GM06990 (cell line): ENCODE results near the gene IRAK4.

Source experiments
- DNase-seq: peaks from one replicate; pipeline ENCODE4 v3.0.0-alpha.2; 2011; ENCODE audit not compliant: insufficient read length; ENCODE audit errors: extremely low read depth
- H3K27me3 ChIP-seq: replicated peaks from 2 replicates; pipeline ENCODE4 v1.6.0; 2011; ENCODE audit warnings: low read length; ENCODE audit not compliant: control insufficient read depth, insufficient read depth
- H3K36me3 ChIP-seq: 2 replicates; pipeline ENCODE4 v1.5.1; 2011; ENCODE audit warnings: low read length; ENCODE audit not compliant: control insufficient read depth, insufficient read depth
- H3K4me3 ChIP-seq: replicated peaks from 2 replicates; pipeline ENCODE4 v1.5.1; 2011; ENCODE audit warnings: low read depth, mild to moderate bottlenecking, control low read depth, low read length
- TF ChIP-seq, protein P1 (sequence below): IDR thresholded peaks from 2 replicates; pipeline ENCODE4 v1.5.1; 2011; ENCODE audit warnings: low read length, control low read depth, mild to moderate bottlenecking, inconsistent platforms; ENCODE audit not compliant: insufficient read depth, poor library complexity, severe bottlenecking

Gene IRAK4

DNA sequence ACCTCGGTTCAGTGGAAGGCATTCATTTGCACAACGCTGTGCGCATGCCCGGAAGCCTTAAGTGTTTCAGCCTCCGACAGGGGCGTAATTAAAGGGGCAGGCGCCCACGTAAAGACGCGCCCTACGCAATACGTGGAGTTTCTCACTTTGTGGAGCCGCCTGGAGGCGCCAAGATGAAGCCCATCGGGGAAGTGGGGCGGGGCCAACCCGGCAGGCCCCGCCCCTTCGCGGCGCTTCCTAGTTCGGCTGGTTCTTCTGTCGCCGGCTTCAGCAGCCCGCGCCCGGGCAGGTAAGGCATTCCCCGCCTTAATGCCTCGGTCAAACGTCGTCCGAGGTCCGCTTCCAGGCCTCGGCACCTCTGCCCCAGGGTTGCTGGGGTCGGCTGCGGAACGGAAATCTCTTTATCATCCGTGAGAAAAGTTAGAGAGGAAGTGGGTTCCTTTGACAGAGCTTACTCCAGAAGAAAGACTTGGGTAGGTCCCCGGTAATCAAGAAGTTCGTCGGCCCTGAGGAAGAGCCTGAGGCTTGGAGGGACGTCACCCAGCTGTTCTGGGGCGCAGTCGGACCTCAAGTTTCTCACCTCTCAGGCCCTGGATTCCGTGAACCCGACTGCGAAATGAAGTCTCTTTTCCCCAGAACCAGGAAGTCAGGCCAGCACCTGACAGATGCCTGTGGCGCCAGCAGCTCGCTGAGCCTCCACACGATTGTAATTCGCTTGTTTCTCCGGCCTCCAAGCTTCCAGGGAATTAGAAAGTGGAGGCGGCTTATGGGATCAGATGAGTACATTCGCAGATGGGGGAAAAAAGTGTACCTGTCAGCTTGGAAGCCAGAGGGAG is at the start of gene IRAK4, which contains the start of gene PUS7L:
IRAK4 (plus strand) TSS at position 224 of the 836 bp plus-strand sequence. CDS start 9,161 bp downstream, outside the sequence.
PUS7L (minus strand) TSS at position 63 of the 836 bp plus-strand sequence. CDS start 3,545 bp downstream, outside the sequence.
- TF ChIP-seq, protein P1, sequence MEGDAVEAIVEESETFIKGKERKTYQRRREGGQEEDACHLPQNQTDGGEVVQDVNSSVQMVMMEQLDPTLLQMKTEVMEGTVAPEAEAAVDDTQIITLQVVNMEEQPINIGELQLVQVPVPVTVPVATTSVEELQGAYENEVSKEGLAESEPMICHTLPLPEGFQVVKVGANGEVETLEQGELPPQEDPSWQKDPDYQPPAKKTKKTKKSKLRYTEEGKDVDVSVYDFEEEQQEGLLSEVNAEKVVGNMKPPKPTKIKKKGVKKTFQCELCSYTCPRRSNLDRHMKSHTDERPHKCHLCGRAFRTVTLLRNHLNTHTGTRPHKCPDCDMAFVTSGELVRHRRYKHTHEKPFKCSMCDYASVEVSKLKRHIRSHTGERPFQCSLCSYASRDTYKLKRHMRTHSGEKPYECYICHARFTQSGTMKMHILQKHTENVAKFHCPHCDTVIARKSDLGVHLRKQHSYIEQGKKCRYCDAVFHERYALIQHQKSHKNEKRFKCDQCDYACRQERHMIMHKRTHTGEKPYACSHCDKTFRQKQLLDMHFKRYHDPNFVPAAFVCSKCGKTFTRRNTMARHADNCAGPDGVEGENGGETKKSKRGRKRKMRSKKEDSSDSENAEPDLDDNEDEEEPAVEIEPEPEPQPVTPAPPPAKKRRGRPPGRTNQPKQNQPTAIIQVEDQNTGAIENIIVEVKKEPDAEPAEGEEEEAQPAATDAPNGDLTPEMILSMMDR: peak; percentile 61
- Histone ChIP-seq H3K4me3 (peak within 1 kb of the TSS; percentile 83), H3K27me3 (no peaks in the 10 kb centered on the region), H3K36me3 (no peaks in the 10 kb centered on the region)
- peak; percentile 99 for DNase-seq

DNA sequence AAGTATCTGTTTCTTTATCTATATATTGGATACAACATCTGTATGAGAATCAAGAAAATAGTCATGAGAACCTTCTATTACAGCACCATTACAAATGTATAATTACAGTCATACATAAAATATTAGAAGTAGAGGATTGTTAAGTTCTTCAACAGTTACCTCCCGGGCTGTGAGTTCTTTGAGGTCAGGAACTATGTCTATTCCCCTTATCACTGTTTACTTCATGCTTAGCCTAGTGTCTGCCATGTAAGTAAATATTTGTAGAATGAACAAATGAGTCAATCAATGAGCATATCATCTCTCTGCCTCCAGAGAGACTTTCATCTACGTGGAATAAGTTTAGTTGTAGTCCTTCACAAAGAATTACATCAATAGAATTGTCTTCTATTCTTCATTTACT is 47.4 kb upstream of the IRAK4 start:
- Histone ChIP-seq H3K4me3 (no peak overlapping the region), H3K27me3 (no peaks in the 10 kb centered on the region)

DNA sequence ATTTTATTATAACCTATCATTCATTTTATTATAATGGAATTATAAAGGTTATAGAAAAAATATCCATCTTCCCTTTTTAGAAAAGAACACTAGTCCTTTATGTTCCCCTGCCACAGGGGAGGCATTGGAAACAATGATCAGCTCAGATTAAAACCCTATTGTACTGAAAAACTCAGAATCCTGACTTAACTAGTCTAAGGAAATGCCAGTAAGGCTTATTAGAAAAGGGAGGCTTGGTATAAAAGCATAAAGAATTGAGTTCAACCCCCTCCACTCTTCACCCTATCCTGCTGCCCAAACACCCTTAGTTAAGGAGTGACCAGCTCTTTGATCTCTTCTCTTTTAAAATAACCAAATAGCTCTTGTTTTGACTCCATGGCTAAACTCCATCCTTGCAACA is 36.1 kb upstream of the IRAK4 start:
- Histone ChIP-seq H3K4me3 (no peak overlapping the region), H3K36me3 (no peaks in the 10 kb centered on the region), H3K27me3 (no peaks in the 10 kb centered on the region)
- TF ChIP-seq, protein P1: no peak
- no peak for DNase-seq

More for the DNA sequence above, 47.4 kb upstream of the IRAK4 start:
- TF ChIP-seq, protein P1: no peak
- DNase-seq: no peak
- H3K36me3 ChIP-seq: no peaks in the 10 kb centered on the region

DNA sequence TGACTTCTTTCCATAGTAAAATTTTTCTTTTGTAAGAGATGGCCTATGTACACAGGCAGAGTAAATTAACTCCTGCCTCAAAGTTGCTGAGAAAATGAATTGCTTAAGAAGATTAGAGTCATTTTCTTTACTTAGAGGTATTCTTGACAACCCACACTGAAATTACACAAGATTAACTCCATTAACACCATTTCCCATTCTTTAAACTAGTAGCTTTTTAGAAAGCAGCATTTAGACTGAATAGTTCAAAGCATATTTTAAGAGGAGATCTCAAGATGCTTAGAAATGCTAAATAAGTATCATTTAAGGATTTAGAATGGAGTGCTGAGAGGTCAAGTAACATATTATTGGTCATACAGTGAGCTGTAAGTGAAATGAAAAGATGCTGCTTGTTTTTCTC is 35.6 kb upstream of the IRAK4 start:
- TF ChIP-seq, protein P1: no peak
- Histone ChIP-seq H3K27me3 (no peaks in the 10 kb centered on the region), H3K36me3 (no peaks in the 10 kb centered on the region), H3K4me3 (no peak overlapping the region)
- DNase-seq: no peak

DNA sequence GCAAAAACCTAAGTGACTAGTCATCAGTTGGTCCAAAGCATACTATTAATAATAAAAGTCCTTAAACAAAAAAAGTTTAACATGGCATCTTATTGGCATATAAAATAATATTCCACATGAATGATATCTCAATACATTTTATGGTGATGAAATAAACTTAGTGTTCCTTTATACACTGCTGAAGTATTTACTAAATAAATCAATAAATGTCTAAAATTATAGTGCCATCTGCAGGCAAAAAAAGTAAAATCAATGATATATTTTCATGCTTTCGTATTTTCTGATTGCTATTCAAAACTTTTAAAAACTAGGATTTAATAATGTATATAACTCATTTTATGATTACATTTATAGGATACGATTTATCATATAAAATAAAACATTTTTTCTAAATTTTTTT is 30.6 kb upstream of the IRAK4 start:
- TF ChIP-seq, protein P1: no peak
- no peaks in the 10 kb centered on the region for H3K27me3 ChIP-seq
- no peak for DNase-seq
- no peaks in the 10 kb centered on the region; the same call in 1 of the 2 replicates for H3K36me3 ChIP-seq
- H3K4me3 ChIP-seq: no peak overlapping the region
